Hepatocyte (in vitro differentiated cells): ENCODE measurements around the gene PITPNB. TPM values are rescaled to one million over a fixed set of nuclear protein-coding genes. Genes with fewer than 3 reads are reported as not detected.
A peak's percentile ranks its signal among the peaks of the same experiment; 100 is the strongest.

Experiments
- DNase-seq: peaks from one replicate; pipeline ENCODE4 v3.0.0-alpha.2; 2016; ENCODE audit warnings: low spot score
- H2AFZ ChIP-seq: fragments of 200-600 bp; sonication (generic); 2 replicates; pipeline ENCODE4 v1.6.0; 2016; ENCODE audit warnings: antibody characterized with exemption, mild to moderate bottlenecking
- H3K27ac ChIP-seq: fragments of 200-600 bp; sonication (generic); 2 replicates; pipeline ENCODE4 v1.5.1; 2016; ENCODE audit warnings: mild to moderate bottlenecking
- H3K27me3 ChIP-seq: fragments of 200-600 bp; sonication (generic); 2 replicates; pipeline ENCODE4 v1.6.1; 2016
- H3K36me3 ChIP-seq: fragments of 200-600 bp; sonication (generic); replicated peaks from 2 replicates; pipeline ENCODE4 v1.5.1; 2016; ENCODE audit warnings: low read depth; ENCODE audit not compliant: insufficient read depth
- H3K4me1 ChIP-seq: fragments of 200-600 bp; sonication (generic); 2 replicates; pipeline ENCODE4 v1.5.1; 2016; ENCODE audit warnings: mild to moderate bottlenecking, moderate library complexity; ENCODE audit not compliant: insufficient read depth
- H3K4me2 ChIP-seq: fragments of 200-600 bp; sonication (generic); 2 replicates; pipeline ENCODE4 v1.6.0; 2016
- H3K4me3 ChIP-seq: fragments of 200-600 bp; sonication (generic); 2 replicates; pipeline ENCODE4 v1.5.1; 2016; ENCODE audit warnings: mild to moderate bottlenecking
- H3K79me2 ChIP-seq: fragments of 200-600 bp; sonication (generic); 2 replicates; pipeline ENCODE4 v1.6.0; 2017; ENCODE audit warnings: mild to moderate bottlenecking
- H3K9me2 ChIP-seq: fragments of 200-600 bp; sonication (generic); replicated peaks from 2 replicates; pipeline ENCODE4 v1.6.0; 2017; ENCODE audit warnings: mild to moderate bottlenecking; ENCODE audit not compliant: insufficient read depth
- H3K9me3 ChIP-seq: fragments of 200-600 bp; sonication (generic); 2 replicates; pipeline ENCODE4 v1.5.1; 2016; ENCODE audit warnings: low read depth, mild to moderate bottlenecking
- H4K20me1 ChIP-seq: fragments of 200-600 bp; sonication (generic); 2 replicates; pipeline ENCODE4 v1.6.0; 2016; ENCODE audit warnings: mild to moderate bottlenecking; ENCODE audit not compliant: insufficient read depth, poor library complexity, severe bottlenecking
- CTCF ChIP-seq: fragments of 200-600 bp; sonication (generic); IDR thresholded peaks from 2 replicates; pipeline ENCODE4 v1.5.1; 2016; ENCODE audit warnings: antibody characterized with exemption, mild to moderate bottlenecking; ENCODE audit not compliant: poor library complexity
- EZH2 ChIP-seq: fragments of 200-600 bp; sonication (generic); IDR thresholded peaks from 2 replicates; pipeline ENCODE4 v1.6.1; 2016; ENCODE audit warnings: antibody characterized with exemption, mild to moderate bottlenecking, borderline replicate concordance
- EZH2phosphoT487 ChIP-seq: fragments of 200-600 bp; sonication (generic); IDR thresholded peaks from one replicate; pipeline ENCODE4 v1.6.1; 2018; ENCODE audit warnings: antibody characterized with exemption, mild to moderate bottlenecking, low read depth, moderate library complexity; ENCODE audit not compliant: unreplicated experiment, severe bottlenecking
- WGBS: methylation state at CpG from one replicate; pipeline ENCODE4 v1.1.6; 2016; ENCODE audit warnings: low lambda C conversion rate; ENCODE audit errors: missing lambda C conversion rate; 5-methylcytosine and 5-hydroxymethylcytosine counted together
- microRNA-seq: library from miRNA; unstranded; fragments of <30 nt; microRNA quantifications from one replicate; pipeline ENCODE4, GENCODE V29; 2017
- polyA plus RNA-seq: library from polyadenylated mRNA; unstranded; fragments of >200 nt; fragmentation: Nextera tagmentation; extraction: Ambion mirVana; gene quantifications from 2 replicates; pipeline ENCODE4 v1.2.1, GENCODE V29; 2016
- small RNA-seq: library from RNA; depleted of rRNA; stranded (forward); fragments of <200 nt; gene quantifications from one replicate; pipeline ENCODE3, GENCODE V24; 2014
- total RNA-seq: library from RNA; depleted of rRNA; stranded (reverse); fragments of >200 nt; gene quantifications from 2 replicates; pipeline ENCODE4 v1.2.3, GENCODE V29; 2014

PITPNB gene
- total and polyA plus RNA-seq, 2 experiments from 2014 or later: 38.7 to 49.3 TPM

GRCh38 chr22:27803841-27804415 is 115.1 kb downstream of the PITPNB start:
- peaks cover 29% of the 10 kb centered on the region for H3K4me1 ChIP-seq
- H2AFZ ChIP-seq: no peak overlapping the region
- no peaks in the 10 kb centered on the region for H3K9me3 ChIP-seq
- H3K27me3 ChIP-seq: peaks cover 47% of the 10 kb centered on the region
- H3K9me2 ChIP-seq: no peaks in the 10 kb centered on the region
- H3K4me3 ChIP-seq: no peak overlapping the region
- H4K20me1 ChIP-seq: no peaks in the 10 kb centered on the region
- H3K79me2 ChIP-seq: no peaks in the 10 kb centered on the region
- no peak overlapping the region for H3K4me2 ChIP-seq
- no peak for DNase-seq
- 62% methylated on average over 10 of the region's 11 CpGs for WGBS
- TF ChIP-seq EZH2 (no peak), CTCF (no peak), EZH2phosphoT487 (no peak)
- no peaks in the 10 kb centered on the region for H3K36me3 ChIP-seq
- no peak overlapping the region for H3K27ac ChIP-seq

- no peak for DNase-seq
- TF ChIP-seq EZH2phosphoT487 (no peak), CTCF (no peak), EZH2 (peak; percentile 30)
- H4K20me1 ChIP-seq: no peaks in the 10 kb centered on the region
- H3K27me3 ChIP-seq: peaks cover 61% of the 10 kb centered on the region
- no peaks in the 10 kb centered on the region for H3K79me2 ChIP-seq
- no peaks in the 10 kb centered on the region for H3K9me3 ChIP-seq
- H3K4me1 ChIP-seq: peaks cover 38% of the 10 kb centered on the region
- H3K27ac ChIP-seq: no peak overlapping the region
- H3K4me3 ChIP-seq: peak overlapping the region; percentile 92
- H3K4me2 ChIP-seq: peak overlapping the region; percentile 97
- peak overlapping the region; percentile 73 for H2AFZ ChIP-seq
- WGBS: 9% methylated on average over 35 of the region's 35 CpGs
- H3K9me2 ChIP-seq: no peaks in the 10 kb centered on the region
- H3K36me3 ChIP-seq: no peaks in the 10 kb centered on the region
Observed at GRCh38 chr22:27802346-27803073, 116.5 kb downstream of the PITPNB start.

Small RNA genes lying within 50 kb of the gene (microRNA-seq; reads per million reads assigned to microRNA genes)
- gene MIR3199-1 (not detected), gene MIR3199-2 (not detected)

Small RNA genes lying within 50 kb of the gene (small RNA-seq; reads per million reads assigned to genes)
- gene MIR3199-1 (0.16 reads per million), gene RF02198 (not detected)

Other genes starting within 250 kb of the PITPNB start
- 3.2 and 4.4 TPM in 2 replicates for gene MN1, start 117.5 kb downstream of the PITPNB start, total RNA-seq
- gene MN1, start 117.5 kb downstream of the PITPNB start, polyA plus RNA-seq: 2.3 and 2.6 TPM in 2 replicates